ENCODE measurements around the gene ETV6.

The ETV6 gene

GRCh38 chr12:11741434-11742092, 92.1 kb downstream of the ETV6 start:
- DNase-seq (ENCODE audit: low spot score) = no peak

GRCh38 chr12:11743423-11744409, 94.2 kb downstream of the ETV6 start:
- DNase-seq (ENCODE audit: low spot score) = no peak

GRCh38 chr12:11744410-11744801, 94.9 kb downstream of the ETV6 start:
- no peak for DNase-seq (ENCODE audit: low spot score)

- DNase-seq (ENCODE audit: low spot score) = no peak
Observed at GRCh38 chr12:11745113-11745512, 95.6 kb downstream of the ETV6 start.

- no peak for DNase-seq (ENCODE audit: low spot score)
Observed at GRCh38 chr12:11746024-11746771, 96.7 kb downstream of the ETV6 start.

GRCh38 chr12:11746940-11747716, 97.7 kb downstream of the ETV6 start:
- DNase-seq (ENCODE audit: low spot score) = no peak

- DNase-seq (ENCODE audit: low spot score) = no peak
Observed at GRCh38 chr12:11747969-11748368, 98.5 kb downstream of the ETV6 start.

- DNase-seq (ENCODE audit: low spot score) = no peak
Observed at GRCh38 chr12:11748903-11749302, 99.4 kb downstream of the ETV6 start.

GRCh38 chr12:11749943-11750690, 100.6 kb downstream of the ETV6 start:
- no peak for DNase-seq (ENCODE audit: low spot score)

- no peak for DNase-seq (ENCODE audit: low spot score)
Observed at GRCh38 chr12:11752403-11753149, 103.1 kb downstream of the ETV6 start.

- no peak for DNase-seq (ENCODE audit: low spot score)
Observed at GRCh38 chr12:11753150-11753499, 103.7 kb downstream of the ETV6 start.

- no peak for DNase-seq (ENCODE audit: low spot score)
Observed at GRCh38 chr12:11753826-11754225, 104.4 kb downstream of the ETV6 start.

- no peak for DNase-seq (ENCODE audit: low spot score)
Observed at GRCh38 chr12:11754256-11754655, 104.8 kb downstream of the ETV6 start.

GRCh38 chr12:11755302-11755930, 105.9 kb downstream of the ETV6 start:
- DNase-seq (ENCODE audit: low spot score) = no peak

- no peak for DNase-seq (ENCODE audit: low spot score)
Observed at GRCh38 chr12:11756022-11756421, 106.5 kb downstream of the ETV6 start.

GRCh38 chr12:11756523-11756922, 107.0 kb downstream of the ETV6 start:
- DNase-seq (ENCODE audit: low spot score) = no peak

GRCh38 chr12:11757095-11757494, 107.6 kb downstream of the ETV6 start:
- no peak for DNase-seq (ENCODE audit: low spot score)

- no peak for DNase-seq (ENCODE audit: low spot score)
Observed at GRCh38 chr12:11757531-11757930, 108.1 kb downstream of the ETV6 start.

GRCh38 chr12:11758087-11758486, 108.6 kb downstream of the ETV6 start:
- no peak for DNase-seq (ENCODE audit: low spot score)
